ENCODE data around the gene ATG16L2. TPM values are rescaled to one million over a fixed set of nuclear protein-coding genes. Genes with fewer than 3 reads are reported as not detected.
A peak's percentile ranks its signal among the peaks of the same experiment; 100 is the strongest.

Gene ATG16L2
- total and polyA plus RNA-seq, 9 of the 15 experiments (the other 6 are each of a cell fraction or from before 2014, with no cell fraction given), result 0.18 to 11.2 (median 6.2) TPM

DNA sequence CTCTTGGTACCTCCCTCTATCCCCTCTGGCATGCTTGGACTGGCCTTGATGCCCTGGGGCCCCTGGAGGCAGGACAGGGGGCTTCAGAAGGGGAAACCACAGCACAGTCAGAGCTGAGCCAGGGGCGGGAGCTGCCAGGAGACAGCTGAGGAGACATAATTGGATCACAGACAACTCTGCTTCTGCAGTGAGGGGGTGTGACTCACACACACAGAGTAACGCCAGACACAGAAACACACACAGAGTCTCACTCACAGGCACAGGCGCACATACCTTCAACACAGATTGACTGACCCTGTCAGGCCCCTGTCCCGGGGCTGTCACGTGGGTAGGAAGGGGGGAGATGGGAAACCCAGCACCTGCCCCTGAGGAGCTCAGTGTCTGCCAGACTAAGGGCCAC, 40.9 kb upstream of the ATG16L2 start (continued):
- TF ChIP-seq, protein P1, sequence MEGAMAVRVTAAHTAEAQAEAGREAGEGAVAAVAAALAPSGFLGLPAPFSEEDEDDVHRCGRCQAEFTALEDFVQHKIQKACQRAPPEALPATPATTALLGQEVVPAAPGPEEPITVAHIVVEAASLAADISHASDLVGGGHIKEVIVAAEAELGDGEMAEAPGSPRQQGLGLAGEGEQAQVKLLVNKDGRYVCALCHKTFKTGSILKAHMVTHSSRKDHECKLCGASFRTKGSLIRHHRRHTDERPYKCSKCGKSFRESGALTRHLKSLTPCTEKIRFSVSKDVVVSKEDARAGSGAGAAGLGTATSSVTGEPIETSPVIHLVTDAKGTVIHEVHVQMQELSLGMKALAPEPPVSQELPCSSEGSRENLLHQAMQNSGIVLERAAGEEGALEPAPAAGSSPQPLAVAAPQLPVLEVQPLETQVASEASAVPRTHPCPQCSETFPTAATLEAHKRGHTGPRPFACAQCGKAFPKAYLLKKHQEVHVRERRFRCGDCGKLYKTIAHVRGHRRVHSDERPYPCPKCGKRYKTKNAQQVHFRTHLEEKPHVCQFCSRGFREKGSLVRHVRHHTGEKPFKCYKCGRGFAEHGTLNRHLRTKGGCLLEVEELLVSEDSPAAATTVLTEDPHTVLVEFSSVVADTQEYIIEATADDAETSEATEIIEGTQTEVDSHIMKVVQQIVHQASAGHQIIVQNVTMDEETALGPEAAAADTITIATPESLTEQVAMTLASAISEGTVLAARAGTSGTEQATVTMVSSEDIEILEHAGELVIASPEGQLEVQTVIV (CRISPR knock-in tag; IDR thresholded peaks at IDR 0.05; ENCODE audit: borderline replicate concordance), result no peak
- TF ChIP-seq, protein P2, sequence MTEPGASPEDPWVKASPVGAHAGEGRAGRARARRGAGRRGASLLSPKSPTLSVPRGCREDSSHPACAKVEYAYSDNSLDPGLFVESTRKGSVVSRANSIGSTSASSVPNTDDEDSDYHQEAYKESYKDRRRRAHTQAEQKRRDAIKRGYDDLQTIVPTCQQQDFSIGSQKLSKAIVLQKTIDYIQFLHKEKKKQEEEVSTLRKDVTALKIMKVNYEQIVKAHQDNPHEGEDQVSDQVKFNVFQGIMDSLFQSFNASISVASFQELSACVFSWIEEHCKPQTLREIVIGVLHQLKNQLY (CRISPR knock-in tag; conservative IDR thresholded peaks at IDR 0.05), result no peak
- TF ChIP-seq NELFE (IDR thresholded peaks at IDR 0.05; ENCODE audit: insufficient read depth, insufficient read length) (no peak), ADNP (tag; IDR thresholded peaks at IDR 0.05) (no peak), ZNF41 (CRISPR knock-in tag; conservative IDR thresholded peaks at IDR 0.05) (no peak), ZC3H8 (IDR thresholded peaks at IDR 0.05) (no peak), MECOM (CRISPR knock-in tag; IDR thresholded peaks at IDR 0.05) (no peak), ZNF174 (CRISPR knock-in tag; IDR thresholded peaks at IDR 0.05) (no peak), HSF4 (CRISPR knock-in tag; IDR thresholded peaks at IDR 0.05; ENCODE audit: borderline replicate concordance) (no peak), CHD4 (IDR thresholded peaks at IDR 0.05; ENCODE audit: insufficient read depth, insufficient replicate concordance, low read depth, low read length, poor library complexity, severe bottlenecking) (no peak), NFIC (IDR thresholded peaks at IDR 0.05) (no peak), KHSRP (IDR thresholded peaks at IDR 0.05) (no peak), IFI16 (CRISPR knock-in tag; IDR thresholded peaks at IDR 0.05) (no peak), PHB (CRISPR knock-in tag; IDR thresholded peaks at IDR 0.05) (no peak), SP1 (CRISPR knock-in tag; IDR thresholded peaks at IDR 0.05) (no peak), RBFOX2 (IDR thresholded peaks at IDR 0.05; ENCODE audit: low read depth, low read length) (no peak), ARHGAP35 (IDR thresholded peaks at IDR 0.05; ENCODE audit: partially characterized antibody) (no peak)
- TF ChIP-seq, protein P3, sequence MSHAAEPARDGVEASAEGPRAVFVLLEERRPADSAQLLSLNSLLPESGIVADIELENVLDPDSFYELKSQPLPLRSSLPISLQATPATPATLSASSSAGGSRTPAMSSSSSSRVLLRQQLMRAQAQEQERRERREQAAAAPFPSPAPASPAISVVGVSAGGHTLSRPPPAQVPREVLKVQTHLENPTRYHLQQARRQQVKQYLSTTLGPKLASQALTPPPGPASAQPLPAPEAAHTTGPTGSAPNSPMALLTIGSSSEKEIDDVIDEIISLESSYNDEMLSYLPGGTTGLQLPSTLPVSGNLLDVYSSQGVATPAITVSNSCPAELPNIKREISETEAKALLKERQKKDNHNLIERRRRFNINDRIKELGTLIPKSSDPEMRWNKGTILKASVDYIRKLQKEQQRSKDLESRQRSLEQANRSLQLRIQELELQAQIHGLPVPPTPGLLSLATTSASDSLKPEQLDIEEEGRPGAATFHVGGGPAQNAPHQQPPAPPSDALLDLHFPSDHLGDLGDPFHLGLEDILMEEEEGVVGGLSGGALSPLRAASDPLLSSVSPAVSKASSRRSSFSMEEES (CRISPR knock-in tag; IDR thresholded peaks at IDR 0.05), result no peak
- TF ChIP-seq, protein P4, sequence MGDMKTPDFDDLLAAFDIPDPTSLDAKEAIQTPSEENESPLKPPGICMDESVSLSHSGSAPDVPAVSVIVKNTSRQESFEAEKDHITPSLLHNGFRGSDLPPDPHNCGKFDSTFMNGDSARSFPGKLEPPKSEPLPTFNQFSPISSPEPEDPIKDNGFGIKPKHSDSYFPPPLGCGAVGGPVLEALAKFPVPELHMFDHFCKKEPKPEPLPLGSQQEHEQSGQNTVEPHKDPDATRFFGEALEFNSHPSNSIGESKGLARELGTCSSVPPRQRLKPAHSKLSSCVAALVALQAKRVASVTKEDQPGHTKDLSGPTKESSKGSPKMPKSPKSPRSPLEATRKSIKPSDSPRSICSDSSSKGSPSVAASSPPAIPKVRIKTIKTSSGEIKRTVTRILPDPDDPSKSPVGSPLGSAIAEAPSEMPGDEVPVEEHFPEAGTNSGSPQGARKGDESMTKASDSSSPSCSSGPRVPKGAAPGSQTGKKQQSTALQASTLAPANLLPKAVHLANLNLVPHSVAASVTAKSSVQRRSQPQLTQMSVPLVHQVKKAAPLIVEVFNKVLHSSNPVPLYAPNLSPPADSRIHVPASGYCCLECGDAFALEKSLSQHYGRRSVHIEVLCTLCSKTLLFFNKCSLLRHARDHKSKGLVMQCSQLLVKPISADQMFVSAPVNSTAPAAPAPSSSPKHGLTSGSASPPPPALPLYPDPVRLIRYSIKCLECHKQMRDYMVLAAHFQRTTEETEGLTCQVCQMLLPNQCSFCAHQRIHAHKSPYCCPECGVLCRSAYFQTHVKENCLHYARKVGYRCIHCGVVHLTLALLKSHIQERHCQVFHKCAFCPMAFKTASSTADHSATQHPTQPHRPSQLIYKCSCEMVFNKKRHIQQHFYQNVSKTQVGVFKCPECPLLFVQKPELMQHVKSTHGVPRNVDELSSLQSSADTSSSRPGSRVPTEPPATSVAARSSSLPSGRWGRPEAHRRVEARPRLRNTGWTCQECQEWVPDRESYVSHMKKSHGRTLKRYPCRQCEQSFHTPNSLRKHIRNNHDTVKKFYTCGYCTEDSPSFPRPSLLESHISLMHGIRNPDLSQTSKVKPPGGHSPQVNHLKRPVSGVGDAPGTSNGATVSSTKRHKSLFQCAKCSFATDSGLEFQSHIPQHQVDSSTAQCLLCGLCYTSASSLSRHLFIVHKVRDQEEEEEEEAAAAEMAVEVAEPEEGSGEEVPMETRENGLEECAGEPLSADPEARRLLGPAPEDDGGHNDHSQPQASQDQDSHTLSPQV (IDR thresholded peaks at IDR 0.05), result 0 out of 2 replicates have a peak, but pooled peaks have one; percentile 21
- TF ChIP-seq, protein P5, sequence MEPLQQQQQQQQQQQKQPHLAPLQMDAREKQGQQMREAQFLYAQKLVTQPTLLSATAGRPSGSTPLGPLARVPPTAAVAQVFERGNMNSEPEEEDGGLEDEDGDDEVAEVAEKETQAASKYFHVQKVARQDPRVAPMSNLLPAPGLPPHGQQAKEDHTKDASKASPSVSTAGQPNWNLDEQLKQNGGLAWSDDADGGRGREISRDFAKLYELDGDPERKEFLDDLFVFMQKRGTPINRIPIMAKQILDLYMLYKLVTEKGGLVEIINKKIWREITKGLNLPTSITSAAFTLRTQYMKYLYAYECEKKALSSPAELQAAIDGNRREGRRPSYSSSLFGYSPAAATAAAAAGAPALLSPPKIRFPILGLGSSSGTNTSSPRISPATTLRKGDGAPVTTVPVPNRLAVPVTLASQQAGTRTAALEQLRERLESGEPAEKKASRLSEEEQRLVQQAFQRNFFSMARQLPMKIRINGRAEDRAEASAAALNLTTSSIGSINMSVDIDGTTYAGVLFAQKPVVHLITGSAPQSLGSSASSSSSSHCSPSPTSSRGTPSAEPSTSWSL (CRISPR knock-in tag; IDR thresholded peaks at IDR 0.05; ENCODE audit: borderline replicate concordance), result no peak

All from K562 (cell line).